Activated T-helper 2 cell treated with anti-CD3 and anti-CD28 coated beads, Interferon-gamma antibody, Interleukin-2, Interleukin-4, amounts not matched to agents 10 μg/mL and 5 μg/mL and 100 μg/mL, durations not matched to agents 14 hours and 24 hours and 36 hours (primary cell): Measurements from ENCODE around the gene NCAN. TPM values are rescaled to one million over a fixed set of nuclear protein-coding genes. Genes with fewer than 3 reads are reported as not detected.
"Not testable (repeated sequence)": the region's sequence is repeated elsewhere in the genome, so short reads cannot be mapped to it uniquely, and the experiment has no call there.

Experiments used
- DNase-seq: peaks from one replicate; pipeline ENCODE4 v3.0.0; 2021; ENCODE audit warnings: low spot score
- H3K27ac Mint-ChIP-seq: one replicate; pipeline ENCODE4 v1.8.0; 2021; ENCODE audit warnings: mixed read lengths
- H3K27me3 Mint-ChIP-seq: one replicate; pipeline ENCODE4 v1.8.0; 2021; ENCODE audit warnings: low read depth, mixed read lengths
- H3K36me3 Mint-ChIP-seq: one replicate; pipeline ENCODE4 v1.8.0; 2021; ENCODE audit warnings: low read depth, mixed read lengths
- H3K4me1 Mint-ChIP-seq: one replicate; pipeline ENCODE4 v1.8.0; 2021; ENCODE audit warnings: low read depth, mixed read lengths
- H3K4me3 Mint-ChIP-seq: one replicate; pipeline ENCODE4 v1.8.0; 2021; ENCODE audit warnings: low read depth, mild to moderate bottlenecking, moderate library complexity, mixed read lengths
- H3K9me3 Mint-ChIP-seq: one replicate; pipeline ENCODE4 v1.8.0; 2021; ENCODE audit warnings: mixed read lengths
- intact Hi-C: fragments of 100-400 bp; cut with micrococcal nuclease; formaldehyde crosslinking; loops from one replicate; pipeline ENCODE4 v1.15.1; 2023
- total RNA-seq: library from RNA; stranded (reverse); gene quantifications from 2 replicates; pipeline ENCODE4 v1.2.3, GENCODE V29; 2022

NCAN gene
- total RNA-seq, 1 donor from 2014 or later: not detected

DNA sequence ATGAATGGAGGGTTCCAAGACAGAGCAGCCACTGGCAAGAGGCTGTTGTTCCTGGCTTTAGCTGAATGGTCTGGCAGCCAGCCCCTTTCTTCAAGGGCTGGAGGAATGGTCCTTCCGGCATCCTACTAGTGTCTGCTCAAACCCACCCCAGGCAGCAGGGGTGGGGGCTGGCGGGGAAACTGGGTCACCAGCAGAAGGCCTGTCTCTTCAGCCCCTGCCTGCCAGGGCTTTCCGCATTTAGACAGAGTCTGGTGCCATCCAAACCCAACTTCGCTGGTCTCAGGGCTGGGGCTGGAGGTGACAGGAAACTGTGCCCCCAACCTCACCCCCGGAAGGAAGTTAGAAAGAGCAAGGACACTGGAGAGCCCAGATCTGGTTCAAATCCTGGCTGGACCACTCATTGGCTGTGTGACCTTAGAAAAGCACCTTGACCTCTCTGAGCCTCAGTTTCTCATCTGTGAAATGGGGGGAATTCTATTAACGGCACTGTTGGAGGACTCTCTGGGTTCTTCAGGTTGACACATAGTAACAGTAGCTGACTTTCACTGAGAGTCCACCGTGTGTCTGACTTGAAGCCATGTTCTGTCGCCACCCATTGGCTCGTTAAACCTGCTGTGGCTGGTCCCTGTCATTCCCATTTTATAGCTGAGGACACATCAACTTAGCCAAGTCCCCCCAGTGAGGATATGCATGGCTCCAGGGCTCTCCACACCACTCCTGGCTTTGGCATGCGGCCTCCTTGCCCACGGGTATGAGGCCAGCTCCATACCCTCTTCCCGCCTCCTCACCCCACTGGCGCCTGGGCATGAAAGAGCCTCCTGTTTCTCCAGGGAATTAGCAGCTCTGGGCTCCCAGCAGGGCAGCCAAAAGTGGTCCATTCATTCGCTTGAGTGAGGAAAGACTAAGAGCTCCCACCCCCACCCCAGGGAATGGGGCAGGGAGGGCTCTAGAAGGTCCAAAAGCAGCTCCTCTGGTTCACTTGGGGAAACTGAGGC is 6.0 kb upstream of the NCAN start:
- H3K4me3 Mint-ChIP-seq: no peak overlapping the region
- H3K27me3 Mint-ChIP-seq: peaks cover 2% of the 10 kb centered on the region
- no peak overlapping the region for H3K27ac Mint-ChIP-seq
- peaks cover 28% of the 10 kb centered on the region for H3K4me1 Mint-ChIP-seq
- no peak for DNase-seq
- H3K9me3 Mint-ChIP-seq: no peaks in the 10 kb centered on the region
- intact Hi-C loops: no loop called here
- H3K36me3 Mint-ChIP-seq: peaks cover 12% of the 10 kb centered on the region

DNA sequence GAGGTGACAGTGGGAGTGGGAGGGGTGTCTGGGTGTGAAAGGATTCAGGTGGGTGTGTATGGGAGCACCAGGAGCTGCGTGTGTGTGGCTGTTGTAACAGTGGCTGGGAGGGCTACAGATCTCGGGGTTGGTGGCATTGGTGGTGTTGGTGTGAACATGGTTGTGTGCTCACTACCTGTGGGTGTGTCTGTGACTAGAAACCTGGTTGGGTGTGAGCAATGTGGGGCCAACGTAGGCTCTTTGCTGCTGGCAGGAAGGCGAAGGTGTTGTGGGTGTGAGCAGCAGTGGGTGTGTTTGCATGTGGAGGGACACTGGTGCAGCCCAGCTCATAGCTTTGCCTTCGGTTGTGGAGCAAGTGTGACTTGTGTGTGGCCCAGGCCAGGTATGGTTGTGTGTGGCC is 4.8 kb upstream of the NCAN start:
- intact Hi-C loops: no loop called here
- H3K36me3 Mint-ChIP-seq: peaks cover 12% of the 10 kb centered on the region
- peaks cover 28% of the 10 kb centered on the region for H3K4me1 Mint-ChIP-seq
- DNase-seq: no peak
- peaks cover 11% of the 10 kb centered on the region for H3K27me3 Mint-ChIP-seq
- no peaks in the 10 kb centered on the region for H3K9me3 Mint-ChIP-seq
- no peak overlapping the region for H3K27ac Mint-ChIP-seq
- H3K4me3 Mint-ChIP-seq: no peak overlapping the region

DNA sequence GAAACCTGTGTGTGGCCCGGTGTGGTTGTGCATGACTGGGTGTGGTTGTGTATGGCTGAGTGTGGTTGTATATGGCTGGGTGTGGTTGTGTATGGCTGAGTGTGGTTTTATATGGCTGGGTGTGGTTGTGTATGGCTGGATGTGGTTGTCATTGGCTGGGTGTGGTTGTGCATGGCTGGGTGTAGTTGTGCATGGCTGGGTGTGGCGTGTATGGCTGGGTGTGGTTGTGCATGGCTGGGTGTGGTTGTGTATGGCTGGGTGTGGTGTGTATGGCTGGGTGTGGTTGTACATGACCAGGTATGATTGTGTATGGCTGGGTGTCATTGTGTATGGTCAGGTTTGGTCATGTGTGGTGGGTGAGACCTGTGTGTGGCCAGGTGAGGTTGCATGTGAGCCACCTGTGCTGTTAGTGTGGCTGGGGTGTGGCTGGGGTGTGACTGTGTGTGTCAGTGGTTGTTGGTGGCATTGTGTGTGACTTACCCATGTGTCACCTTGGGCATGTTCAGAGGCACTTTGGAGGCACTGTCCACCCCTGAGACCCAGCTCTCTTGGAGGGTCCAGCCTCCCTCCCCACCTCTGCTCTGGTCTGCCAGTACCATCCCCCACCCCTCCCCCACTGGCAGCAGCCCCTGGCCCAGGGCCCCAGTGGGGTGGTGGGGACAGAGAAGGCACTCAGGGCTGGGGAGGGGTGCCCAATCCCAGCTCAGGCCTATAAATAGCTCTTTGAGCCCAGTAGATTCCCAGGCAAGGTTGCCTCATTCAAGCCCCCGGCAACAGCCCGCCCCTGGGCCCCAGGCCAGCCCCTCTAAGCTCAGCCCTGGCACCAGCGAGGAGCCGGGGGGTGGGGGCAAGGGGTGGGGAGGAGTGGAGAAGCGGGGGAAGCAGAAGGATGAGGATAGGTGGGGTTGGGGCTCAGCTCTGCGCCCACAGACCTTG is 3.9 kb upstream of the NCAN start:
- H3K36me3 Mint-ChIP-seq: peaks cover 3% of the 10 kb centered on the region
- H3K4me3 Mint-ChIP-seq: no peak overlapping the region
- H3K9me3 Mint-ChIP-seq: no peaks in the 10 kb centered on the region
- DNase-seq: no peak
- no peak overlapping the region for H3K27ac Mint-ChIP-seq
- peaks cover 19% of the 10 kb centered on the region for H3K4me1 Mint-ChIP-seq
- intact Hi-C loops: no loop called here
- H3K27me3 Mint-ChIP-seq: peaks cover 15% of the 10 kb centered on the region

GRCh38 chr19:19209372-19209771 is 2.4 kb upstream of the NCAN start:
- no peak overlapping the region for H3K27ac Mint-ChIP-seq
- DNase-seq: no peak
- no peaks in the 10 kb centered on the region for H3K9me3 Mint-ChIP-seq
- H3K4me1 Mint-ChIP-seq: peaks cover 17% of the 10 kb centered on the region
- H3K4me3 Mint-ChIP-seq: no peak overlapping the region
- intact Hi-C loops: no loop called here
- H3K27me3 Mint-ChIP-seq: peaks cover 28% of the 10 kb centered on the region
- no peaks in the 10 kb centered on the region for H3K36me3 Mint-ChIP-seq

DNA sequence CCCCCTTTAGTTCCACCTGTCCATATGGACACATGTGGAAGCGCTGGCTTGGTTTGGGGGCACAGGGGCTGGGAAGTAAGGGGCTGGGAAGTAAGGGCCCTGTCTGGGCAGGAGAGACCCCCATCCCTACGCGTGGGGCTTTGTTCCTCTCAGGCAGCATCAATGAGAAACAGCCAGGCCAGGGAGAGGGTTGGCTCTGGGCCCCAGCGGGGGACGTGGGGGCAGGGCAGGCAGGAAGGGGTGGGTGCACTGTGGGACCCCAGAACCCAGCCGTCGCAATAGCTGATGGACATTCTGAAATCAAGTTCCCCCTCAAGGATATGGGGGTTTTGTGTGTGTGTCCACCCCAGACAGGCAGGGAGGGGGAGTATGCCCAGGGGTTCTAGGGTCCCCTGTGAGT is 1.2 kb downstream of the NCAN start:
- no peak overlapping the region for H3K27ac Mint-ChIP-seq
- no peak overlapping the region for H3K4me3 Mint-ChIP-seq
- no peaks in the 10 kb centered on the region for H3K36me3 Mint-ChIP-seq
- DNase-seq: no peak
- intact Hi-C loops: no loop called here
- no peaks in the 10 kb centered on the region for H3K4me1 Mint-ChIP-seq
- no peaks in the 10 kb centered on the region for H3K9me3 Mint-ChIP-seq
- H3K27me3 Mint-ChIP-seq: peaks cover 30% of the 10 kb centered on the region

DNA sequence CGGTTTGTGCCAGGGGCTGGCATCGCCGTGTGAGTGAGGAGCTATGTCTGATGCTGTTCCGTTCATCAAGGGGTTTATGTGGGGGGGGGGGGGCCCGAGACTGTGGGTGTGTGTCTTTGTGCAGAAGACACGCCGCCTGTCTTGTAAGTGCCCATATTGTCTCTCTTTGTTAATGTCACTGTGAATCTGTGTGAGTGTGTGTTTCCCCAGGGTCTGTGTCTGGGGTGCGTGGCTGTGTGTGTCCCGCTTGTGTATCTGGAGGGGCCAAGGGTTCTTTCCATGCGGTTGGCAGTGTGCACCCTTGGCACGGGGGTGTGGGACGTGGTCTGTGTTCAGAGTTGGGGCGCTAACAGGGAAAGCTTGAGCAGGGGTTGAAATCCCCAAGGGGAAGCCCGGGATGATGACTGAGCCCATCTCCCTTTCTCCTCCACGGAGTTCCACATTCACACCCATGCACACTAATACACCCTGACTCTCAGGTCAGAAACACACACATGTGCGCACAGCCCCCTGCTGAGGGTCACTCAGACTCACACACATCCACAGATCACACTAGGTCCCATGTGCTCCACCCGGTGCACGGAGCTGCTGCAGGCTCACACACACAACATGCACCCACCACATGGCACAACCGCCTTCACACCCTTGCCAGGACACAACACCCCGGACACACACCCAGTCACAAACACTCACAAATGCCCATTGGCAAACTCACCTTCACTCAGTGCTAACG is 1.8 kb downstream of the NCAN start:
- Mint-ChIP-seq H3K27ac (no peak overlapping the region), H3K4me1 (no peaks in the 10 kb centered on the region), H3K27me3 (peaks cover 30% of the 10 kb centered on the region), H3K4me3 (no peak overlapping the region), H3K36me3 (no peaks in the 10 kb centered on the region), H3K9me3 (no peaks in the 10 kb centered on the region)
- intact Hi-C loops: no loop called here
- DNase-seq: no peak

DNA sequence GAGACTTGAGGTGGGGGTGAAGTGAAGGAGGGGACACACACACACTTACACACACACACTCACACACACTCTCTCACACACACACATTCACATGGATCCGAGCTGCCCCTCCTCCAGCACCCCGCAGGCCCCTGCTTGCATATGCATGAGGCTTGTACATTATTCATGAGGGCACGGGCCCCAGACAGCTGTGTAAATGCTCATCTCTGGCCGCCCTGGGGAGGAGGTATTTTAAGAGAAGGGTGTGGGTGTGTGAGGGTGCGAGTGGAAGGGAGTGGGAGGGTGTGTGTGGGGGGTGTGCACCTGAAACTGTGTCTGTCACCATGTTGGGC is 2.4 kb downstream of the NCAN start:
- intact Hi-C loops: no loop called here
- H3K4me3 Mint-ChIP-seq: no peak overlapping the region
- no peaks in the 10 kb centered on the region for H3K9me3 Mint-ChIP-seq
- H3K36me3 Mint-ChIP-seq: no peaks in the 10 kb centered on the region
- H3K27me3 Mint-ChIP-seq: peaks cover 30% of the 10 kb centered on the region
- no peak for DNase-seq
- H3K4me1 Mint-ChIP-seq: no peaks in the 10 kb centered on the region
- no peak overlapping the region for H3K27ac Mint-ChIP-seq

DNA sequence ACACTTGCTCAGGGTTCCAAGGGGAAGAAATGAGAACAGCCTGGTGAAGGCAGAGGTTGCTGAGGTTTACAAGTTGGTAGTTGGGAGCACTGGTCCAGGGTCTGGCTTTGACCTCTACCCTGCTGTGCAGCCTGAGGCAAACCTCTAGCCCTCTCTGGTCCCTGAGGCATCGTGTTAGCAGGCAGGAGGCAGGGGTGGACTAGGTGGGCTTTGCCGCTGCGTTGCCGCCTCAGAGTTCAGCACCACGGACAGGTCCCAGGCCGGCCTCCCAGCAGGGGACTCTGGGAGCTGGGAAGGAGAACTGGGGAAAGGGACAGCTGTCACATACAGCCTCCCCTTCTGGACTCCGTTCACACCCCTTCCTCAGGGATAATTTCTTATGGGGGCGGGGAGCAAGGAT is 3.1 kb downstream of the NCAN start:
- Mint-ChIP-seq H3K36me3 (no peaks in the 10 kb centered on the region), H3K9me3 (no peaks in the 10 kb centered on the region), H3K4me1 (no peaks in the 10 kb centered on the region), H3K4me3 (no peak overlapping the region), H3K27me3 (peaks cover 30% of the 10 kb centered on the region), H3K27ac (no peak overlapping the region)
- no peak for DNase-seq
- intact Hi-C loops: no loop called here

- intact Hi-C loops: no loop called here
- no peaks in the 10 kb centered on the region for H3K9me3 Mint-ChIP-seq
- H3K27me3 Mint-ChIP-seq: peaks cover 28% of the 10 kb centered on the region
Measured at GRCh38 chr19:19215792-19216191, 4.0 kb downstream of the NCAN start.

GRCh38 chr19:19217099-19217498 is 5.3 kb downstream of the NCAN start:
- Mint-ChIP-seq H3K36me3 (no peaks in the 10 kb centered on the region), H3K4me3 (no peak overlapping the region), H3K4me1 (no peaks in the 10 kb centered on the region), H3K27me3 (peaks cover 19% of the 10 kb centered on the region), H3K9me3 (no peaks in the 10 kb centered on the region), H3K27ac (no peak overlapping the region)
- DNase-seq: no peak
- intact Hi-C loops: no loop called here

More at GRCh38 chr19:19215792-19216191, 4.0 kb downstream of the NCAN start:
- H3K4me3 Mint-ChIP-seq: no peak overlapping the region
- H3K36me3 Mint-ChIP-seq: no peaks in the 10 kb centered on the region
- no peak overlapping the region for H3K27ac Mint-ChIP-seq
- H3K4me1 Mint-ChIP-seq: no peaks in the 10 kb centered on the region
- no peak for DNase-seq

DNA sequence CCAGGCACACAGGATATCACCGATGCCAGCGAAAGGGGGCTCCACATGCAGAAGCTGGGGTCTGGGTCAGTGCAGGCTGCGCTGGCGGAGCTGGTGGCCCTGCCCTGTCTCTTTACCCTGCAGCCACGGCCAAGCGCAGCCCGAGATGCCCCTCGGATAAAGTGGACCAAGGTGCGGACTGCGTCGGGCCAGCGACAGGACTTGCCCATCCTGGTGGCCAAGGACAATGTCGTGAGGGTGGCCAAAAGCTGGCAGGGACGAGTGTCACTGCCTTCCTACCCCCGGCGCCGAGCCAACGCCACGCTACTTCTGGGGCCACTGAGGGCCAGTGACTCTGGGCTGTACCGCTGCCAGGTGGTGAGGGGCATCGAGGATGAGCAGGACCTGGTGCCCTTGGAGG is 7.2 kb downstream of the NCAN start:
- H3K4me3 Mint-ChIP-seq: no peak overlapping the region
- no peaks in the 10 kb centered on the region for H3K36me3 Mint-ChIP-seq
- no peak for DNase-seq
- H3K9me3 Mint-ChIP-seq: no peaks in the 10 kb centered on the region
- H3K27ac Mint-ChIP-seq: no peak overlapping the region
- intact Hi-C loops: no loop called here
- peaks cover 13% of the 10 kb centered on the region for H3K27me3 Mint-ChIP-seq
- no peaks in the 10 kb centered on the region for H3K4me1 Mint-ChIP-seq

DNA sequence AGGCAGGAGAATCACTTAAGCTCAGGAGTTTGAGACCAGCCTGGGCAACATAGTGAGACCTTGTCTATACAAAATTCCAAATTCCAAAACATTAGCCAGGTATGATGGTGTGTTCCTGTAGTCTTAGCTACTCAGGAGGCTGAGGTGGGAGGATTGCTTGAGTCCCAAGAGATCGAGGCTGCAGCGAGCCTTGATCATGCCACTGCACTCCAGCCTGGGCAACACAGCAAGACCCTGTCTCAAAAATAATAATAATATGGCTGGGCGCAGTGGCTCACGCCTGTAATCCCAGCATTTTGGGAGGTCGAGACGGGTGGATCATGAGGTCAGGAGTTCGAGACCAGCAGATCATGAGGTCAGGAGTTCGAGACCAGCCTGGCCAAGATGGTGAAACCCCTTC is 9.2 kb downstream of the NCAN start:
- H3K4me1 Mint-ChIP-seq, DNase-seq, H3K4me3 Mint-ChIP-seq, intact Hi-C loops, H3K9me3 Mint-ChIP-seq, H3K27ac Mint-ChIP-seq, H3K36me3 Mint-ChIP-seq: not testable (repeated sequence)
- peaks cover 11% of the 10 kb centered on the region for H3K27me3 Mint-ChIP-seq
